Activated CD4-positive, alpha-beta memory T cell treated with anti-CD3 and anti-CD28 coated beads for 36 hours (primary cell): ENCODE data around the gene TRIML2. TPM values are rescaled to one million over a fixed set of nuclear protein-coding genes. Genes with fewer than 3 reads are reported as not detected.
"Not testable (repeated sequence)": the region's sequence is repeated elsewhere in the genome, so short reads cannot be mapped to it uniquely, and the experiment has no call there.

ENCODE experiments used
- CTCF ChIA-PET: fragments of 350-600 bp; sonication (Branson Sonifier 250); formaldehyde crosslinking; loops from one replicate; lab custom pipeline; 2021; ENCODE audit warnings: antibody characterized with exemption, inconsistent platforms; lab: Charles Lee
- POLR2A ChIA-PET: fragments of 350-600 bp; sonication (Branson Sonifier 250); formaldehyde crosslinking; loops from one replicate; lab custom pipeline; 2021; ENCODE audit warnings: antibody characterized with exemption; lab: Charles Lee
- DNase-seq: peaks from one replicate; pipeline ENCODE4 v3.0.0-alpha.2; 2020
- H3K27ac Mint-ChIP-seq: one replicate; pipeline ENCODE4 v1.8.0; 2021; ENCODE audit warnings: mixed read lengths
- H3K27me3 Mint-ChIP-seq: one replicate; pipeline ENCODE4 v1.8.0; 2021; ENCODE audit warnings: mixed read lengths
- H3K36me3 Mint-ChIP-seq: one replicate; pipeline ENCODE4 v1.8.0; 2021; ENCODE audit warnings: mixed read lengths
- H3K4me1 Mint-ChIP-seq: one replicate; pipeline ENCODE4 v1.8.0; 2021; ENCODE audit warnings: low read depth, mixed read lengths
- H3K4me3 Mint-ChIP-seq: one replicate; pipeline ENCODE4 v1.8.0; 2021; ENCODE audit warnings: mild to moderate bottlenecking, mixed read lengths
- H3K9me3 Mint-ChIP-seq: one replicate; pipeline ENCODE4 v1.8.0; 2021; ENCODE audit warnings: mixed read lengths
- intact Hi-C: fragments of 100-400 bp; cut with micrococcal nuclease; formaldehyde crosslinking; loops from one replicate; pipeline ENCODE4 v1.15.1; 2023
- total RNA-seq, 2 experiments: library from RNA; stranded (reverse); gene quantifications; one replicate each; pipeline ENCODE4 v1.2.3, GENCODE V29; 2021

Gene TRIML2
- total RNA-seq, 2 experiments from 2014 or later = not detected

GRCh38 chr4:188082796-188083195 lies 26.6 kb downstream of the TRIML2 start:
- Mint-ChIP-seq H3K4me3 (no peak overlapping the region), H3K4me1 (no peaks in the 10 kb centered on the region), H3K27ac (no peak overlapping the region), H3K36me3 (no peaks in the 10 kb centered on the region), H3K27me3 (no peaks in the 10 kb centered on the region), H3K9me3 (peaks cover 9% of the 10 kb centered on the region)
- intact Hi-C loops = no loop called here
- POLR2A ChIA-PET = no interaction called here
- CTCF ChIA-PET = no interaction called here
- DNase-seq = no peak

- intact Hi-C loops = no loop called here
- CTCF ChIA-PET = no interaction called here
- no peak overlapping the region for H3K4me3 Mint-ChIP-seq
These were observed 31.3 kb downstream of the TRIML2 start for GRCh38 chr4:188078116-188078515.

DNA sequence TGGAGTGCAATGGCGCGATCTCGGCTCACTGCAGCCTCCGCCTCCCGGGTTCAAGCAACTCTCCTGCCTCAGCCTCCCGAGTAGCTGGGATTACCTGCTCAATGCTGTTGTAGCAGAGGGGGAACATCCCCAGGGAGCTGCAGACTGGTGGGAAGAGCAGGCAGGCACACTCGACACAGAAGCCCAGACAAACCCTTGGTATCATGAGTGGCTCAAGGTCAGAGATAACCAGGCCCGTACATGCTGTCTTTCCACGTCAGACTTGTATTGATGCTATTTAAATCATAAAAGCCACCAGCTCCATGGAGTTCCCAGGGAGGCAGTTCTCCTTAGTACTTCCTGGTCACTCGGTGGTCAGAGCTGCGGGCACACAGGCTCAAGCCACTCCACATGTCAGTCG lies 33.2 kb downstream of the TRIML2 start:
- no peaks in the 10 kb centered on the region for H3K4me1 Mint-ChIP-seq
- POLR2A ChIA-PET = no interaction called here
- H3K27ac Mint-ChIP-seq = no peak overlapping the region
- H3K9me3 Mint-ChIP-seq = no peaks in the 10 kb centered on the region
- no peak overlapping the region for H3K4me3 Mint-ChIP-seq
- H3K27me3 Mint-ChIP-seq = no peaks in the 10 kb centered on the region
- intact Hi-C loops = no loop called here
- CTCF ChIA-PET = no interaction called here
- no peak for DNase-seq
- H3K36me3 Mint-ChIP-seq = no peaks in the 10 kb centered on the region

More at GRCh38 chr4:188078116-188078515, 31.3 kb downstream of the TRIML2 start:
- DNase-seq = no peak
- Mint-ChIP-seq H3K27me3 (no peaks in the 10 kb centered on the region), H3K27ac (no peak overlapping the region), H3K36me3 (no peaks in the 10 kb centered on the region), H3K4me1 (no peaks in the 10 kb centered on the region), H3K9me3 (peaks cover 6% of the 10 kb centered on the region)
- POLR2A ChIA-PET = no interaction called here

- Mint-ChIP-seq H3K4me1 (no peaks in the 10 kb centered on the region), H3K9me3 (peaks cover 3% of the 10 kb centered on the region), H3K27me3 (no peaks in the 10 kb centered on the region), H3K4me3 (no peak overlapping the region), H3K36me3 (no peaks in the 10 kb centered on the region), H3K27ac (no peak overlapping the region)
- ChIA-PET POLR2A (no interaction called here), CTCF (no interaction called here)
- DNase-seq = no peak
- intact Hi-C loops = no loop called here
These were observed 48.3 kb downstream of the TRIML2 start for GRCh38 chr4:188061083-188061482.

GRCh38 chr4:188053302-188053701 lies 56.1 kb downstream of the TRIML2 start:
- Mint-ChIP-seq H3K27ac (no peak overlapping the region), H3K4me1 (no peaks in the 10 kb centered on the region), H3K9me3 (peaks cover 16% of the 10 kb centered on the region), H3K27me3 (no peaks in the 10 kb centered on the region), H3K36me3 (no peaks in the 10 kb centered on the region), H3K4me3 (no peak overlapping the region)
- intact Hi-C loops = no loop called here
- no peak for DNase-seq
- CTCF ChIA-PET = no interaction called here
- POLR2A ChIA-PET = no interaction called here

GRCh38 chr4:188046657-188047056 lies 62.7 kb downstream of the TRIML2 start:
- Mint-ChIP-seq H3K9me3 (peaks cover 5% of the 10 kb centered on the region), H3K4me1 (no peaks in the 10 kb centered on the region), H3K27me3 (no peaks in the 10 kb centered on the region), H3K36me3 (no peaks in the 10 kb centered on the region), H3K27ac (no peak overlapping the region), H3K4me3 (no peak overlapping the region)
- ChIA-PET POLR2A (no interaction called here), CTCF (interaction anchor here (1.2 kb wide), 1 partner anchor 441 kb away, joined by 4 read pairs; no protein-coding TSS in a partner anchor)
- intact Hi-C loops = no loop called here
- no peak for DNase-seq

GRCh38 chr4:188045461-188045860 lies 63.9 kb downstream of the TRIML2 start:
- H3K4me1 Mint-ChIP-seq, H3K9me3 Mint-ChIP-seq, H3K36me3 Mint-ChIP-seq, DNase-seq, POLR2A ChIA-PET, H3K27me3 Mint-ChIP-seq, H3K4me3 Mint-ChIP-seq, H3K27ac Mint-ChIP-seq, intact Hi-C loops: not testable (repeated sequence)
- CTCF ChIA-PET = interaction anchor here (1.2 kb wide), 1 partner anchor 439 kb away, joined by 4 read pairs; no protein-coding TSS in a partner anchor

DNA sequence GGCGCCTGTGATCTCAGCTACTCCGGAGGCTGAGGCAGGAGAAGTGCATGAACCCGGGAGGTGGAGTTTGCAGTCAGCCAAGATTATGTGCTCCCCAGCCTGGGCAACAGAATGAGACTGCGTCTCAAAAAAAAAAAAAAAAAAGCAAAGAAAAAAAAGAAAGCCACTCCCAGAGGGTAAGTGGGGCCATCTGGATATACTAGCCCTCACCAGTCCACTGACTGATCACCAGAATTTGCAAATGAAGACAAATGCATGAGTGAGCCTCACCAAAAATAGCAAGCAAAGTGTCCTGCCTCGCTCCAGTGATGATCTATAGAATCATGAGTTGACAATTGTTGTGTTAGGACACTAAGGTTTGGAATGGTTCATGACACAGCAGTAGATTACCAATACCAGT lies 66.2 kb downstream of the TRIML2 start:
- intact Hi-C loops = no loop called here
- ChIA-PET CTCF (no interaction called here), POLR2A (no interaction called here)
- DNase-seq = no peak
- no peak overlapping the region for H3K27ac Mint-ChIP-seq
- no peaks in the 10 kb centered on the region for H3K36me3 Mint-ChIP-seq
- peaks cover 3% of the 10 kb centered on the region for H3K9me3 Mint-ChIP-seq
- no peaks in the 10 kb centered on the region for H3K27me3 Mint-ChIP-seq
- H3K4me1 Mint-ChIP-seq = no peaks in the 10 kb centered on the region
- H3K4me3 Mint-ChIP-seq = no peak overlapping the region

GRCh38 chr4:188042191-188042590 lies 67.2 kb downstream of the TRIML2 start:
- Mint-ChIP-seq H3K4me1 (no peaks in the 10 kb centered on the region), H3K27ac (no peak overlapping the region), H3K36me3 (no peaks in the 10 kb centered on the region), H3K4me3 (no peak overlapping the region), H3K27me3 (no peaks in the 10 kb centered on the region), H3K9me3 (peaks cover 3% of the 10 kb centered on the region)
- intact Hi-C loops = no loop called here
- POLR2A ChIA-PET = no interaction called here
- no peak for DNase-seq
- CTCF ChIA-PET = no interaction called here

DNA sequence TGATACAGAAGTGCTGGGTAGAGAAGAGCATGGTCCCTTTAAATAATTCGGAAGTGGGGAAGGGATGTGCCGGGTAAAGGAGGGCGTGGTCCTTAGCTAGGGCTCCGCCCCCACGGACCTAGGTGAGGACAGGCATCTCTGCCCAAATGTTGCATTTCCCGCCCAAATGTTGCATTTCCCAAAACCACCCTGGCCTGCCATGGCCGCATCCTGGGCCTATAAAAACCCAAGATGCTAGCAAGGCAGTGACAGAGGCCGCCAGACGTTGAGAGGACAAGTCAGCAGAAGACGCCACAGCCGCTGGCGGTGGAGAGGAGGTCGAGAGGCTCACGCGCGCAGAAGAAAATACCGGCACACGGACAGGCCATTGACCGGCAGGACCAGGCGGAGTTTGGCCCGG lies 67.7 kb downstream of the TRIML2 start:
- intact Hi-C loops = no loop called here
- CTCF ChIA-PET = no interaction called here
- no peak for DNase-seq
- H3K4me3 Mint-ChIP-seq = no peak overlapping the region
- no peaks in the 10 kb centered on the region for H3K36me3 Mint-ChIP-seq
- H3K27ac Mint-ChIP-seq = no peak overlapping the region
- H3K27me3 Mint-ChIP-seq = no peaks in the 10 kb centered on the region
- peaks cover 3% of the 10 kb centered on the region for H3K9me3 Mint-ChIP-seq
- POLR2A ChIA-PET = no interaction called here
- H3K4me1 Mint-ChIP-seq = no peaks in the 10 kb centered on the region

Other genes starting within 250 kb of the TRIML2 start
- gene ZFP42, start 113.8 kb downstream of the TRIML2 start, total RNA-seq = not detected
- gene TRIML1, start 29.8 kb upstream of the TRIML2 start, total RNA-seq = not detected